ENCODE measurements around the gene MRGPRF. TPM values are rescaled to one million over a fixed set of nuclear protein-coding genes. Genes with fewer than 3 reads are reported as not detected.

MRGPRF gene
- total RNA-seq, 6 experiments from 2014 or later, result 1.6 to 3.4 (median 2.0) TPM

DNA sequence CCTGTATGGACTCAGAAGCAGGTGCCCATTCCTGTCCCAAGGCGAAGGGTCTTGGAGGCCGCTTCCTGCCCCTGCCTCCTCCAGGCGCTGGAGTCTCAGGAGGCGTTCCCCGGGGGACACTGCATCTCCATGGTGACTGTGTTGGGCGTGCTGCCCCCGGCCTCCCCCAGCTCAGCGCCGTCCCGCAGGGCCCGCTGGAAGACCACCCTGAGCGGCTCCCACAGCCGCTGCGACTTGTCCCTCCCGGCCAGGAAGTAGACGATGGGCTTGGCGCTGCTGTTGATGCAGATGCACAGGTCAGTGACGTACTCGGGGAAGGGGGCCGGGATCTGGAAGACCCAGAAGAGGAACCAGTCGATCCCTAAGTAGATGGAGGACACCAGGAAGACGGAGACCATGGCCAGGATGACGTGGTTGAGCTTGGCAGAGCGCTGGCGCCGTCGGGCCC lies 7.8 kb downstream of the MRGPRF start:
- no peak for ATAC-seq
- no peak overlapping the region for H3K27ac ChIP-seq
- H3K4me3 ChIP-seq, result no peak overlapping the region
- no peaks in the 10 kb centered on the region for H3K36me3 ChIP-seq
- TF ChIP-seq, protein P1, sequence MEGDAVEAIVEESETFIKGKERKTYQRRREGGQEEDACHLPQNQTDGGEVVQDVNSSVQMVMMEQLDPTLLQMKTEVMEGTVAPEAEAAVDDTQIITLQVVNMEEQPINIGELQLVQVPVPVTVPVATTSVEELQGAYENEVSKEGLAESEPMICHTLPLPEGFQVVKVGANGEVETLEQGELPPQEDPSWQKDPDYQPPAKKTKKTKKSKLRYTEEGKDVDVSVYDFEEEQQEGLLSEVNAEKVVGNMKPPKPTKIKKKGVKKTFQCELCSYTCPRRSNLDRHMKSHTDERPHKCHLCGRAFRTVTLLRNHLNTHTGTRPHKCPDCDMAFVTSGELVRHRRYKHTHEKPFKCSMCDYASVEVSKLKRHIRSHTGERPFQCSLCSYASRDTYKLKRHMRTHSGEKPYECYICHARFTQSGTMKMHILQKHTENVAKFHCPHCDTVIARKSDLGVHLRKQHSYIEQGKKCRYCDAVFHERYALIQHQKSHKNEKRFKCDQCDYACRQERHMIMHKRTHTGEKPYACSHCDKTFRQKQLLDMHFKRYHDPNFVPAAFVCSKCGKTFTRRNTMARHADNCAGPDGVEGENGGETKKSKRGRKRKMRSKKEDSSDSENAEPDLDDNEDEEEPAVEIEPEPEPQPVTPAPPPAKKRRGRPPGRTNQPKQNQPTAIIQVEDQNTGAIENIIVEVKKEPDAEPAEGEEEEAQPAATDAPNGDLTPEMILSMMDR (IDR thresholded peaks at IDR 0.05), result no peak
- TF ChIP-seq POLR2A (IDR thresholded peaks at IDR 0.05), result no peak
- H3K4me1 ChIP-seq, result peaks cover 0 to 48% (median 22%) of the 10 kb centered on the region in 4 donors
- peak in 2 of 3 donors; percentile 43 to 53 for DNase-seq
- intact Hi-C loops (cut with DNase I), result no loop called here
- no peaks in the 10 kb centered on the region for H3K27me3 ChIP-seq
- WGBS (ENCODE audit: insufficient coverage, low coverage, low lambda C conversion rate, missing lambda C conversion rate), result 70% methylated on average over 2 of the region's 27 CpGs
- no peaks in the 10 kb centered on the region for H3K9me3 ChIP-seq

DNA sequence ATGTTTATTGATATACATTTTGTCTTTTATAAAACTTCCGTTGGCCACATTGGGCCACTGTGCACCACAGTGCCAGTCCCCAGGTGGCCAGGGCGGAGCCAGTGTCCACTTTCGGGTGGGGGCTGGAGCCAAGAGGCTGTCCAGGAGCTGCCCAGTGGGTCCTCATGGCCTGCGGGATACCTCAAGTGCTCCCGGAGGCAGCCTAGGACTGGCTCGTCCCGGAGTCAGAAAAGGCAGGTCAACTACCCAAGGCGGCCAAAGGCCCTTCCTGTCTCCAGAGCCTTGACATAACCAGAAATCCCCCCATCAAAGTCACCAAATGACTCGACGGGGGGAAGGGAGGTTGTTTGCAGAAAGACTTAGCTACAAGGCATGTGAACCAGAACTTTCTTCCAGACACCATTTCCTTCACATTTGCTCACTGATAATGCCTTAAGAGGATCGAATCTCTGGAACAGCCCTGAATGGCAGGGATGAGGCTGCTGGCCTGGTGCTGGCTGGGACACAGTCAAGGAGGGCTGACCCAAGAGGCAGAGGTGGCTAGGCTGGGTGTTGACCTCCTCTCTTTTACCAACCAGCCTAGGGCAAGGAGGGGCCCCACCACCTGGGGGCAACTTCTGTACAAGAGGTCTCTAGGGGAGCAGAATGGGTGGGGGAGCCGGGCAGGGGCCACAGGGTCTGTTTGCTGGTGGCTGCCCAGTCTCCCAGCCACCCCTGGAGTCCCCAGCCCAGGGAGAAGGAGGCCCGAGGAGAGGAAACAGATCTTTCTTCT lies 8.4 kb downstream of the MRGPRF start:
- no peak for TF ChIP-seq POLR2A (IDR thresholded peaks at IDR 0.05)
- TF ChIP-seq, protein P1 (IDR thresholded peaks at IDR 0.05), result no peak
- Histone ChIP-seq H3K36me3 (no peaks in the 10 kb centered on the region), H3K9me3 (no peaks in the 10 kb centered on the region), H3K27me3 (no peaks in the 10 kb centered on the region), H3K4me1 (peaks cover 0 to 46% (median 20%) of the 10 kb centered on the region in 4 donors), H3K4me3 (no peak overlapping the region), H3K27ac (no peak overlapping the region)
- 73% methylated on average over 3 of the region's 13 CpGs for WGBS (ENCODE audit: insufficient coverage, low coverage, low lambda C conversion rate, missing lambda C conversion rate)
- no peak for ATAC-seq
- peak in 2 of 3 donors; percentile 37 to 46 for DNase-seq
- intact Hi-C loops (cut with DNase I), result no loop called here

DNA sequence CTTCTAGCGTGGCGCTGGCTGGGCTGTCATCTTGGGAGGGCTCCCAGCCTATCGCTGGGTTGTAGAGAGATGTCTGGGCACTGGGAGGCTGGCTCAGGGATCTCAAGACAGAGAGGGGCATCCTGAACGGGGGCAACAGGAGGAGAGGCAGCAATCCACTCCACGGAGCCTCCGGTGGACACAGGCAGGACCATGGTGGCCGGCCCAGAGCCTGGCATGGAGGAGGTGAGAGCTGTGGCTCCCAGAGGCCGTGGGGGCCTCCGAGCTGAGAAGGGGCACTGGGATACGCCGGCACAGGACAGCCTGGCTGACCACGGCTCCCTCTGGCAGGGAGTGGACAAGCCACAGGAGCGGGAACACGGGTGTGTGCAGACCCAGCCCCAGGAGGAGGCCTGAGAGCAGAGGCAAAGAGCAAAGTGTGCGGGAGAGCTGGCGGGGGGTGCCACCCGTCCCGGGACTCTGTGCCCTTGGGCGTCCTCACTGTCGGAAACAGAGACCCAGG lies 9.1 kb downstream of the MRGPRF start:
- H3K27me3 ChIP-seq, result no peaks in the 10 kb centered on the region
- 90% methylated on average over 4 of the region's 20 CpGs for WGBS (ENCODE audit: insufficient coverage, low coverage, low lambda C conversion rate, missing lambda C conversion rate)
- no peak for ATAC-seq
- no peak overlapping the region for H3K4me3 ChIP-seq
- TF ChIP-seq, protein P1 (IDR thresholded peaks at IDR 0.05), result no peak
- TF ChIP-seq POLR2A (IDR thresholded peaks at IDR 0.05), result no peak
- peak in 1 of 3 donors; percentile 41 for DNase-seq
- H3K36me3 ChIP-seq, result no peaks in the 10 kb centered on the region
- no peaks in the 10 kb centered on the region for H3K9me3 ChIP-seq
- H3K27ac ChIP-seq, result no peak overlapping the region
- intact Hi-C loops (cut with DNase I), result no loop called here
- peaks cover 0 to 40% (median 15%) of the 10 kb centered on the region in 4 donors for H3K4me1 ChIP-seq

DNA sequence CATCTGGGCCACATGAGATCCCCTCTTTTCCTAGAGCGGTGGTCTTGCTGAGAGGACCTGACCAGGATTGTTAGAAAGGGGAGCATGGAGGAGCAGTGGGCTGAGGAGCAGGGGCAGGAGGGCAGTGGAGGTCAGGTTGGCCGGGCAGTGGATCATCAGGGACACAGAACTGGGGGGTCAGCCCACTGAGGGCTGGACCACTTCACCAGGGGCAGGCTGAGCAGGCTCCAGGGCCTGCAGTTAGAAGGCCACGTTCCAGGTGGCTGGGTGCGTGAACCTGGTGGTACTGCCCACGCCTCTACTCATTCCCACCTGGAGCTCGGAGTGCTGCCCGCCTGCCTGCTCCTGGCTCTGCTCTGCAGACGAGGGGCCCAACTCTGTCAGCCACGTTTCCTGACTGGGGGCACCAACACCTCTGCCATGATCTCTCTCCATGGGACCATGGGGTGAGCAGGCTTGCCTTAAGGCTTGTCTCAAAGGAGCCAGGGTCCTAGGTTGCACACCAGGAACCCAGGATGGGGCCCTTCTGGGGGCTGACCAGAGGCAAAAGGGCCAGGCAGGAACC lies 9.7 kb downstream of the MRGPRF start:
- TF ChIP-seq, protein P1 (IDR thresholded peaks at IDR 0.05), result no peak
- no peak for TF ChIP-seq POLR2A (IDR thresholded peaks at IDR 0.05)
- intact Hi-C loops (cut with DNase I), result no loop called here
- ATAC-seq (no peak), DNase-seq (peak in 1 of 3 donors; percentile 40)
- H3K4me3 ChIP-seq, result no peak overlapping the region
- peaks cover 0 to 37% (median 12%) of the 10 kb centered on the region in 4 donors for H3K4me1 ChIP-seq
- 100% methylated on average over 1 of the region's 9 CpGs for WGBS (ENCODE audit: insufficient coverage, low coverage, low lambda C conversion rate, missing lambda C conversion rate)
- H3K9me3 ChIP-seq, result no peaks in the 10 kb centered on the region
- H3K27ac ChIP-seq, result no peak overlapping the region
- no peaks in the 10 kb centered on the region for H3K36me3 ChIP-seq
- no peaks in the 10 kb centered on the region for H3K27me3 ChIP-seq
